Measurements from ENCODE around the gene NOL12.

The NOL12 gene

DNA sequence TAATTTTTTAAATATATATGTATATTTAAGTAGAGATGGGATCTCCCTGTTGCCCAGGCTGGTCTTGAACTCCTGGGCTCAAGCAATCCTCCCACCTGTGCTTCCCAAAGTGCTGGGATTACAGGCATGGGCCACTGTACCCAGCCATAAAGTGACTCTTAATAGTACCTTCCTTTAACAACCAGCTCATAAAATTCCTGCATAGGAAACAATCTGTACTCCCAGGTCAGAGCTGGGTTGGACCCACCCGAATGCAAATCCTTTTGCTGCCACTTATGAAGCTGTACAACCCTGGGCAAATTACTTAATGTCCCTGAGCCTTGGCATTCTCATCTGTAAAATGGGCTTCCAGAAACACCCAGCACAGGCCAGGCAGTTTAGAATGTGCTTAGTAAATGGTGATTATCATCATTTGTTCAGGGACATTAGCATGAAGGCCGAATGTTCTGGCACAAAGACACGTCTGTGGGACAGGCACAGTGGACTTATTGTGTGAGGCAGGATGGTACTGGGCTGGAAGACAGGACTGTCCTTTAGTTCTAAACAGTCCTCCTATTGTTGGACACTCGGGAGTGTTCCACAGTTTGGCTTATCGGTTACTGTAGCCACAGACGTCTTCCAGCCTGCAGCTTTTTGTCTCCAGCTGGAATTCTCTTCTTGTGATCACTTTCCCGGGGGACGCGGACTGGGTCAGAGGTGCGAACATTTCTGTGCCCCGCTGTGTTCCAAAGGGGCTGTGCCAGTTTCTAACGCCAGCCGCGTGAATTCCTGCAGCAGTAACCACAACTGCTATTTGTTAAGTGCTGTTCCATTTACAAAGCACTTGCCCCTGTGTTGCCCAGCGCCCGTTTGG lies 21.7 kb upstream of the NOL12 start:
- H3K27ac ChIP-seq (ENCODE audit: low read depth, low read length): no peak overlapping the region
- H4K20me1 ChIP-seq (ENCODE audit: control insufficient read depth, insufficient read depth, low read depth, low read length): peaks cover 35% of the 10 kb centered on the region
- H3F3A ChIP-seq (ENCODE audit: control insufficient read depth, insufficient read depth): peaks cover 4% of the 10 kb centered on the region; the same call in 1 of the 2 replicates
- peaks cover 86% of the 10 kb centered on the region for H3K79me2 ChIP-seq (ENCODE audit: control insufficient read depth, low read length)
- no peaks in the 10 kb centered on the region for H3K9me2 ChIP-seq (replicated peaks; ENCODE audit: control insufficient read depth, low read length)
- H3K36me3 ChIP-seq (ENCODE audit: control insufficient read depth, low read length): peaks cover 67% of the 10 kb centered on the region
- H3K9me3 ChIP-seq (ENCODE audit: control insufficient read depth, insufficient read depth, low read length): no peaks in the 10 kb centered on the region
- H3K4me3 ChIP-seq (ENCODE audit: low read length): no peak overlapping the region
- peaks cover 30% of the 10 kb centered on the region for H3K4me1 ChIP-seq (ENCODE audit: control insufficient read depth, low read length)
- no peaks in the 10 kb centered on the region for H3K27me3 ChIP-seq (ENCODE audit: control insufficient read depth, low read length)
- no peak for TF ChIP-seq EZH2phosphoT487 (IDR thresholded peaks at IDR 0.05; ENCODE audit: borderline replicate concordance, low read length)
- TF ChIP-seq, protein P1, sequence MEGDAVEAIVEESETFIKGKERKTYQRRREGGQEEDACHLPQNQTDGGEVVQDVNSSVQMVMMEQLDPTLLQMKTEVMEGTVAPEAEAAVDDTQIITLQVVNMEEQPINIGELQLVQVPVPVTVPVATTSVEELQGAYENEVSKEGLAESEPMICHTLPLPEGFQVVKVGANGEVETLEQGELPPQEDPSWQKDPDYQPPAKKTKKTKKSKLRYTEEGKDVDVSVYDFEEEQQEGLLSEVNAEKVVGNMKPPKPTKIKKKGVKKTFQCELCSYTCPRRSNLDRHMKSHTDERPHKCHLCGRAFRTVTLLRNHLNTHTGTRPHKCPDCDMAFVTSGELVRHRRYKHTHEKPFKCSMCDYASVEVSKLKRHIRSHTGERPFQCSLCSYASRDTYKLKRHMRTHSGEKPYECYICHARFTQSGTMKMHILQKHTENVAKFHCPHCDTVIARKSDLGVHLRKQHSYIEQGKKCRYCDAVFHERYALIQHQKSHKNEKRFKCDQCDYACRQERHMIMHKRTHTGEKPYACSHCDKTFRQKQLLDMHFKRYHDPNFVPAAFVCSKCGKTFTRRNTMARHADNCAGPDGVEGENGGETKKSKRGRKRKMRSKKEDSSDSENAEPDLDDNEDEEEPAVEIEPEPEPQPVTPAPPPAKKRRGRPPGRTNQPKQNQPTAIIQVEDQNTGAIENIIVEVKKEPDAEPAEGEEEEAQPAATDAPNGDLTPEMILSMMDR (IDR thresholded peaks at IDR 0.05; ENCODE audit: low read depth, low read length, poor library complexity, severe bottlenecking): no peak
- H3K4me2 ChIP-seq (ENCODE audit: low read length): no peak overlapping the region

DNA sequence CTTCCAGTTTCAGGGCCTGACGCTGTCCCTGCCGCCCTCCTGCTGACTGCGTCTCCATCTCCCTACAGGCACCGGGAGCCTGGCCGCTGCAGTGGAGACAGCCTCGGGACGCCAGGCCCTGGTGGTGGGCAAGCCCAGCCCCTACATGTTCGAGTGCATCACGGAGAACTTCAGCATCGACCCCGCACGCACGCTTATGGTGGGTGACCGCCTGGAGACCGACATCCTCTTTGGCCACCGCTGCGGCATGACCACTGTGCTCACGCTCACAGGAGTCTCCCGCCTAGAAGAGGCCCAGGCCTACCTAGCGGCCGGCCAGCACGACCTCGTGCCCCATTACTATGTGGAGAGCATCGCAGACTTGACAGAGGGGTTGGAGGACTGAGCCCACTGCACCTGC lies 20.7 kb upstream of the NOL12 start:
- peaks cover 20% of the 10 kb centered on the region for H3K4me1 ChIP-seq (ENCODE audit: control insufficient read depth, low read length)
- H3K9me2 ChIP-seq (replicated peaks; ENCODE audit: control insufficient read depth, low read length): no peaks in the 10 kb centered on the region
- no peaks in the 10 kb centered on the region for H3K9me3 ChIP-seq (ENCODE audit: control insufficient read depth, insufficient read depth, low read length)
- H3K27me3 ChIP-seq (ENCODE audit: control insufficient read depth, low read length): no peaks in the 10 kb centered on the region
- H3F3A ChIP-seq (ENCODE audit: control insufficient read depth, insufficient read depth): no peaks in the 10 kb centered on the region; the same call in 1 of the 2 replicates
- no peak overlapping the region for H3K27ac ChIP-seq (ENCODE audit: low read depth, low read length)
- H3K79me2 ChIP-seq (ENCODE audit: control insufficient read depth, low read length): peaks cover 76% of the 10 kb centered on the region
- no peak overlapping the region for H3K4me3 ChIP-seq (ENCODE audit: low read length)
- peaks cover 59% of the 10 kb centered on the region for H3K36me3 ChIP-seq (ENCODE audit: control insufficient read depth, low read length)
- TF ChIP-seq, protein P1 (IDR thresholded peaks at IDR 0.05; ENCODE audit: low read depth, low read length, poor library complexity, severe bottlenecking): no peak
- no peak for TF ChIP-seq EZH2phosphoT487 (IDR thresholded peaks at IDR 0.05; ENCODE audit: borderline replicate concordance, low read length)
- H3K4me2 ChIP-seq (ENCODE audit: low read length): no peak overlapping the region
- H4K20me1 ChIP-seq (ENCODE audit: control insufficient read depth, insufficient read depth, low read depth, low read length): peaks cover 25% of the 10 kb centered on the region

DNA sequence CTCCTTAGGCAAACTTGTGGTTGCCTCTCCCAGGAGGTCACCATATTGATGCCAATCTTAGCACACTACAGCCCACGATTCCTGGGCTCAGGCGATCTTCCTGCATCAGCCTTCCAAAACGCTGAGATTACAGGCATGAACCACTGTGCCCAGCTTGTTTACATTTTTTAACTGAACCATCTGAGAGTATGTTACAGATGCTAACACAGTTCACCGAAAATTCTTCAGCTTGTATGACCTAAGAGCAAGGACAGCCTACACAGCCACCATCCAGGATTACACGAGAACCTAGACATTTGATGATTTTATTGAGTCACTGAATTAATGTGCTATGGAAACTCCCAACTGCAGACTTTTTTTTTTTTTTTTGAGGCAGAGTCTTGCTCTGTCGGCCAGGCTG lies 16.6 kb upstream of the NOL12 start:
- no peaks in the 10 kb centered on the region for H3K27me3 ChIP-seq (ENCODE audit: control insufficient read depth, low read length)
- H3K27ac ChIP-seq (ENCODE audit: low read depth, low read length): no peak overlapping the region
- no peak overlapping the region for H3K4me2 ChIP-seq (ENCODE audit: low read length)
- peaks cover 35% of the 10 kb centered on the region for H3K79me2 ChIP-seq (ENCODE audit: control insufficient read depth, low read length)
- no peaks in the 10 kb centered on the region for H3K9me3 ChIP-seq (ENCODE audit: control insufficient read depth, insufficient read depth, low read length)
- H3K9me2 ChIP-seq (replicated peaks; ENCODE audit: control insufficient read depth, low read length): no peaks in the 10 kb centered on the region
- TF ChIP-seq, protein P1 (IDR thresholded peaks at IDR 0.05; ENCODE audit: low read depth, low read length, poor library complexity, severe bottlenecking): no peak
- TF ChIP-seq EZH2phosphoT487 (IDR thresholded peaks at IDR 0.05; ENCODE audit: borderline replicate concordance, low read length): no peak
- H4K20me1 ChIP-seq (ENCODE audit: control insufficient read depth, insufficient read depth, low read depth, low read length): peaks cover 3% of the 10 kb centered on the region
- peaks cover 8% of the 10 kb centered on the region; the same call in 1 of the 2 replicates for H3F3A ChIP-seq (ENCODE audit: control insufficient read depth, insufficient read depth)
- no peak overlapping the region for H3K4me3 ChIP-seq (ENCODE audit: low read length)
- H3K4me1 ChIP-seq (ENCODE audit: control insufficient read depth, low read length): peaks cover 28% of the 10 kb centered on the region
- peaks cover 40% of the 10 kb centered on the region for H3K36me3 ChIP-seq (ENCODE audit: control insufficient read depth, low read length)
